Measurements from ENCODE around the gene SF3A1. TPM values are rescaled to one million over a fixed set of nuclear protein-coding genes. Genes with fewer than 3 reads are reported as not detected.

Gene SF3A1
- total and polyA plus RNA-seq, 9 of the 15 experiments (the other 6 are each of a cell fraction or from before 2014, with no cell fraction given) = 6.7 to 228 (median 13.0) TPM

DNA sequence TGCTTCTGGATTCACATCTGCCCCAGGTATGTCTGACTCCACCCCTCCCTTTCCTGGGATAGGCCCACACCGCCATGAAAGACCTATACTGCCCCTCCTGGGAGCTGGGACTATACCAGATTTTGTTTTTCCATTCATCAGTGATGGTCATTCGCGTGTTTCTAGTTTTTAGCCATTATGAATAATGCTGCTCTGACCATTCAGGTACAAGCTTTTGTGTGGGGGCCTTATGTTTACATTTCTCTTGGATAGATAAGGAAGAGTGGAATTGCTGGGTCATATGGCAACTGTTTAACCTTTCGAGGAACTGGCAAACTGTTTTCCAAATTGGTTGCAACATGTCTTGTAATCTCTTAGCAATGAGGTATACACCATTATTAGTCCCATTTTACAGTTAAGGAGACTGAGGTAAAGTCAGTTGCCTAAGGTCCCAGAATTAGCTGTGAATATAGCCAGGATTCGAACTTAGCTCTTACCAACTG, 28.8 kb downstream of the SF3A1 start (continued):
- TF ChIP-seq, protein P1, sequence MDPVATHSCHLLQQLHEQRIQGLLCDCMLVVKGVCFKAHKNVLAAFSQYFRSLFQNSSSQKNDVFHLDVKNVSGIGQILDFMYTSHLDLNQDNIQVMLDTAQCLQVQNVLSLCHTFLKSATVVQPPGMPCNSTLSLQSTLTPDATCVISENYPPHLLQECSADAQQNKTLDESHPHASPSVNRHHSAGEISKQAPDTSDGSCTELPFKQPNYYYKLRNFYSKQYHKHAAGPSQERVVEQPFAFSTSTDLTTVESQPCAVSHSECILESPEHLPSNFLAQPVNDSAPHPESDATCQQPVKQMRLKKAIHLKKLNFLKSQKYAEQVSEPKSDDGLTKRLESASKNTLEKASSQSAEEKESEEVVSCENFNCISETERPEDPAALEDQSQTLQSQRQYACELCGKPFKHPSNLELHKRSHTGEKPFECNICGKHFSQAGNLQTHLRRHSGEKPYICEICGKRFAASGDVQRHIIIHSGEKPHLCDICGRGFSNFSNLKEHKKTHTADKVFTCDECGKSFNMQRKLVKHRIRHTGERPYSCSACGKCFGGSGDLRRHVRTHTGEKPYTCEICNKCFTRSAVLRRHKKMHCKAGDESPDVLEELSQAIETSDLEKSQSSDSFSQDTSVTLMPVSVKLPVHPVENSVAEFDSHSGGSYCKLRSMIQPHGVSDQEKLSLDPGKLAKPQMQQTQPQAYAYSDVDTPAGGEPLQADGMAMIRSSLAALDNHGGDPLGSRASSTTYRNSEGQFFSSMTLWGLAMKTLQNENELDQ (CRISPR knock-in tag; IDR thresholded peaks at IDR 0.05; ENCODE audit: borderline replicate concordance) = no peak
- no peak for TF ChIP-seq ZBTB26 (CRISPR knock-in tag; IDR thresholded peaks at IDR 0.05)
- TF ChIP-seq NCOR1 (IDR thresholded peaks at IDR 0.05) = no peak
- TF ChIP-seq ZNF3 (CRISPR knock-in tag; IDR thresholded peaks at IDR 0.05) = no peak
- peak; percentile 65; the same call in 1 of the 2 replicates for TF ChIP-seq EP300 (IDR thresholded peaks at IDR 0.05; ENCODE audit: low read length)
- TF ChIP-seq, protein P2, sequence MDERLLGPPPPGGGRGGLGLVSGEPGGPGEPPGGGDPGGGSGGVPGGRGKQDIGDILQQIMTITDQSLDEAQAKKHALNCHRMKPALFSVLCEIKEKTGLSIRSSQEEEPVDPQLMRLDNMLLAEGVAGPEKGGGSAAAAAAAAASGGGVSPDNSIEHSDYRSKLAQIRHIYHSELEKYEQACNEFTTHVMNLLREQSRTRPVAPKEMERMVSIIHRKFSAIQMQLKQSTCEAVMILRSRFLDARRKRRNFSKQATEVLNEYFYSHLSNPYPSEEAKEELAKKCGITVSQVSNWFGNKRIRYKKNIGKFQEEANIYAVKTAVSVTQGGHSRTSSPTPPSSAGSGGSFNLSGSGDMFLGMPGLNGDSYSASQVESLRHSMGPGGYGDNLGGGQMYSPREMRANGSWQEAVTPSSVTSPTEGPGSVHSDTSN (CRISPR knock-in tag; IDR thresholded peaks at IDR 0.05; ENCODE audit: low read depth) = no peak
- TF ChIP-seq, protein P2 (tag; conservative IDR thresholded peaks at IDR 0.05; ENCODE audit: low read depth) = no peak
- TF ChIP-seq FOXK2 (conservative IDR thresholded peaks at IDR 0.05 in 1 of 2, IDR thresholded peaks at IDR 0.05 in 1 of 2; ENCODE audit: low read depth in 2 of 2) = peak in 1 of 2 experiments; percentile 22; a peak in 1 of 4 replicates
- no peak for TF ChIP-seq SRSF7 (optimal IDR thresholded peaks at IDR 0.05; ENCODE audit: low read depth, low read length)
- TF ChIP-seq, protein P3, sequence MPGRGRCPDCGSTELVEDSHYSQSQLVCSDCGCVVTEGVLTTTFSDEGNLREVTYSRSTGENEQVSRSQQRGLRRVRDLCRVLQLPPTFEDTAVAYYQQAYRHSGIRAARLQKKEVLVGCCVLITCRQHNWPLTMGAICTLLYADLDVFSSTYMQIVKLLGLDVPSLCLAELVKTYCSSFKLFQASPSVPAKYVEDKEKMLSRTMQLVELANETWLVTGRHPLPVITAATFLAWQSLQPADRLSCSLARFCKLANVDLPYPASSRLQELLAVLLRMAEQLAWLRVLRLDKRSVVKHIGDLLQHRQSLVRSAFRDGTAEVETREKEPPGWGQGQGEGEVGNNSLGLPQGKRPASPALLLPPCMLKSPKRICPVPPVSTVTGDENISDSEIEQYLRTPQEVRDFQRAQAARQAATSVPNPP (IDR thresholded peaks at IDR 0.05; ENCODE audit: borderline replicate concordance, insufficient read depth, insufficient read length) = no peak
- TF ChIP-seq, protein P4, sequence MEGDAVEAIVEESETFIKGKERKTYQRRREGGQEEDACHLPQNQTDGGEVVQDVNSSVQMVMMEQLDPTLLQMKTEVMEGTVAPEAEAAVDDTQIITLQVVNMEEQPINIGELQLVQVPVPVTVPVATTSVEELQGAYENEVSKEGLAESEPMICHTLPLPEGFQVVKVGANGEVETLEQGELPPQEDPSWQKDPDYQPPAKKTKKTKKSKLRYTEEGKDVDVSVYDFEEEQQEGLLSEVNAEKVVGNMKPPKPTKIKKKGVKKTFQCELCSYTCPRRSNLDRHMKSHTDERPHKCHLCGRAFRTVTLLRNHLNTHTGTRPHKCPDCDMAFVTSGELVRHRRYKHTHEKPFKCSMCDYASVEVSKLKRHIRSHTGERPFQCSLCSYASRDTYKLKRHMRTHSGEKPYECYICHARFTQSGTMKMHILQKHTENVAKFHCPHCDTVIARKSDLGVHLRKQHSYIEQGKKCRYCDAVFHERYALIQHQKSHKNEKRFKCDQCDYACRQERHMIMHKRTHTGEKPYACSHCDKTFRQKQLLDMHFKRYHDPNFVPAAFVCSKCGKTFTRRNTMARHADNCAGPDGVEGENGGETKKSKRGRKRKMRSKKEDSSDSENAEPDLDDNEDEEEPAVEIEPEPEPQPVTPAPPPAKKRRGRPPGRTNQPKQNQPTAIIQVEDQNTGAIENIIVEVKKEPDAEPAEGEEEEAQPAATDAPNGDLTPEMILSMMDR (IDR thresholded peaks at IDR 0.05 in 2 of 3, conservative IDR thresholded peaks at IDR 0.05 in 1 of 3; ENCODE audit: insufficient read depth in 2 of 3, low read depth in 1 of 3, low read length in 3 of 3) = peak; percentile 32 to 39 (median 36); a peak in 5 of 6 replicates
- peak in 1 of 2 experiments; percentile 49; a peak in 2 of 4 replicates for TF ChIP-seq RCOR1 (IDR thresholded peaks at IDR 0.05; ENCODE audit: borderline replicate concordance in 1 of 2, low read depth in 2 of 2, low read length in 2 of 2)
- TF ChIP-seq, protein P5, sequence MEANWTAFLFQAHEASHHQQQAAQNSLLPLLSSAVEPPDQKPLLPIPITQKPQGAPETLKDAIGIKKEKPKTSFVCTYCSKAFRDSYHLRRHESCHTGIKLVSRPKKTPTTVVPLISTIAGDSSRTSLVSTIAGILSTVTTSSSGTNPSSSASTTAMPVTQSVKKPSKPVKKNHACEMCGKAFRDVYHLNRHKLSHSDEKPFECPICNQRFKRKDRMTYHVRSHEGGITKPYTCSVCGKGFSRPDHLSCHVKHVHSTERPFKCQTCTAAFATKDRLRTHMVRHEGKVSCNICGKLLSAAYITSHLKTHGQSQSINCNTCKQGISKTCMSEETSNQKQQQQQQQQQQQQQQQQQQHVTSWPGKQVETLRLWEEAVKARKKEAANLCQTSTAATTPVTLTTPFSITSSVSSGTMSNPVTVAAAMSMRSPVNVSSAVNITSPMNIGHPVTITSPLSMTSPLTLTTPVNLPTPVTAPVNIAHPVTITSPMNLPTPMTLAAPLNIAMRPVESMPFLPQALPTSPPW (CRISPR knock-in tag; IDR thresholded peaks at IDR 0.05) = peak; percentile 14; the same call in 1 of the 2 replicates
- no peak for TF ChIP-seq ZSCAN29 (IDR thresholded peaks at IDR 0.05)
- no peak for TF ChIP-seq ZNF134 (CRISPR knock-in tag; conservative IDR thresholded peaks at IDR 0.05)
- 0 out of 4 replicates have a peak, but pooled peaks of 1 of the 2 experiments have one; percentile 30 for TF ChIP-seq HDAC1 (IDR thresholded peaks at IDR 0.05)
- TF ChIP-seq SMARCA5 (IDR thresholded peaks at IDR 0.05) = peak; percentile 79; the same call in 1 of the 2 replicates

Data from K562 (cell line).